HL-60/S4 (cell line): ENCODE results near the gene BATF2.
"Not testable (repeated sequence)": the region's sequence is repeated elsewhere in the genome, so short reads cannot be mapped to it uniquely, and the experiment has no call there.

Source experiments
- in situ Hi-C: fragments of 300-500 bp; cut with MboI; formaldehyde crosslinking; loops from 2 replicates; pipeline ENCODE4 v1.14.3; 2022; ENCODE audit warnings: low sequenced_read_pairs

Gene BATF2

GRCh38 chr11:64996710-64997380, at the start of gene BATF2:
BATF2 (minus strand) TSS chr11:64996971; CDS start chr11:64996914, 57 bp downstream.
- in situ Hi-C loops, result no loop called here

GRCh38 chr11:65045728-65046127, 49.0 kb upstream of the BATF2 start:
- in situ Hi-C loops, result no loop called here

GRCh38 chr11:65045061-65045460, 48.3 kb upstream of the BATF2 start:
- in situ Hi-C loops, result no loop called here

- in situ Hi-C loops, result no loop called here
Observed at GRCh38 chr11:65043881-65044501, 47.2 kb upstream of the BATF2 start.

- in situ Hi-C loops, result no loop called here
Observed at GRCh38 chr11:65042891-65043290, 46.1 kb upstream of the BATF2 start.

- in situ Hi-C loops, result no loop called here
Observed at GRCh38 chr11:65040847-65041622, 44.3 kb upstream of the BATF2 start, which contains the start of gene SAC3D1. SAC3D1 (plus strand) TSS chr11:65041210; CDS start chr11:65041293, 83 bp downstream.

GRCh38 chr11:65040520-65040846, 43.7 kb upstream of the BATF2 start:
- in situ Hi-C loops, result no loop called here

GRCh38 chr11:65036931-65037330, 40.2 kb upstream of the BATF2 start:
- in situ Hi-C loops, result no loop called here

GRCh38 chr11:65035579-65035978, 38.8 kb upstream of the BATF2 start:
- in situ Hi-C loops, result no loop called here

GRCh38 chr11:65034423-65034822, 37.7 kb upstream of the BATF2 start:
- in situ Hi-C loops, result no loop called here

- in situ Hi-C loops, result no loop called here
Observed at GRCh38 chr11:65032216-65032615, 35.4 kb upstream of the BATF2 start.

GRCh38 chr11:65027213-65028067, 30.7 kb upstream of the BATF2 start, which contains the start of gene SNX15:
SNX15 (plus strand) TSS chr11:65027439; CDS start chr11:65027538, 99 bp downstream.
- in situ Hi-C loops, result loop anchor here (5.0 kb wide), 1 partner anchor 55 kb away; the partner anchor contains the start of genes CDCA5 and ZFPL1

GRCh38 chr11:65026810-65027209, 30.0 kb upstream of the BATF2 start:
- in situ Hi-C loops, result loop anchor here (5.0 kb wide), 1 partner anchor 55 kb away; the partner anchor contains the start of genes CDCA5 and ZFPL1

- in situ Hi-C loops, result not testable (repeated sequence)
Observed at GRCh38 chr11:65023502-65023901, 26.7 kb upstream of the BATF2 start.

- in situ Hi-C loops, result no loop called here
Observed at GRCh38 chr11:65021509-65021908, 24.7 kb upstream of the BATF2 start.

- in situ Hi-C loops, result no loop called here
Observed at GRCh38 chr11:65021003-65021402, 24.2 kb upstream of the BATF2 start.

- in situ Hi-C loops, result no loop called here
Observed at GRCh38 chr11:65019824-65020223, 23.1 kb upstream of the BATF2 start.

GRCh38 chr11:65017937-65018336, 21.2 kb upstream of the BATF2 start:
- in situ Hi-C loops, result no loop called here

- in situ Hi-C loops, result no loop called here
Observed at GRCh38 chr11:65016705-65017104, 19.9 kb upstream of the BATF2 start.

GRCh38 chr11:65014726-65015227, 18.0 kb upstream of the BATF2 start:
- in situ Hi-C loops, result no loop called here
